ENCODE data around the gene RPS15. TPM values are rescaled to one million over a fixed set of nuclear protein-coding genes. Genes with fewer than 3 reads are reported as not detected.

Gene RPS15
- total and polyA plus RNA-seq, 2 of the 13 experiments (the other 11 are each of a cell fraction or from before 2014, with no cell fraction given): 695 to 1,411 TPM

GRCh38 chr19:1407528-1408299 is 30.5 kb upstream of the RPS15 start, which contains the start of gene DAZAP1:
TSS of gene DAZAP1 (plus strand) at chr19:1407586. CDS start at chr19:1407774, 188 bp downstream.
- ChIA-PET CTCF (ENCODE audit: low intra/inter-chr PET ratio, low total read pairs) (interaction anchor here (0.6 kb wide), 1 partner anchor 96 kb away, joined by 3 read pairs; no protein-coding TSS in a partner anchor), POLR2A (interaction anchor here (1.3 kb wide), 1 partner anchor 17 kb away, joined by 5 read pairs; no protein-coding TSS in a partner anchor)
- in situ Hi-C loops (cut with HindIII; ENCODE audit: extremely low pct_ligation_motif_present, low pct_unique_long_range_greater_than_20kb) (no loop called here), intact Hi-C loops (cut with micrococcal nuclease; ENCODE audit: unreplicated experiment) (no loop called here)
- Histone ChIP-seq H3K4me2 (ENCODE audit: low read depth, low read length) (peak within 1 kb of the TSS; percentile 99), H3K79me2 (ENCODE audit: insufficient read depth, low read length) (peaks cover 49% of the 10 kb centered on the region), H4K20me1 (ENCODE audit: insufficient read depth, low read length) (peaks cover 41% of the 10 kb centered on the region), H3K9me3 (ENCODE audit: low read length) (no peaks in the 10 kb centered on the region), H3K36me3 (replicated peaks in 1 of 2; ENCODE audit: control insufficient read depth in 1 of 2, insufficient read depth in 2 of 2, low read length in 2 of 2) (peaks cover 3 to 17% of the 10 kb centered on the region in 2 experiments; a peak in 4 of 5 replicates), H3K9ac (ENCODE audit: insufficient read depth, low read depth, low read length) (peak within 1 kb of the TSS; percentile 96), H3K4me1 (ENCODE audit: insufficient read depth, low read length) (peaks cover 58% of the 10 kb centered on the region), H3K27ac (ENCODE audit: extremely low read length, insufficient read depth, low read length) (peak within 1 kb of the TSS; percentile 91), H3K27me3 (ENCODE audit: control insufficient read depth in 1 of 2, insufficient read depth in 2 of 2, low read length in 2 of 2) (no peaks in the 10 kb centered on the region; a peak in 2 of 5 replicates), H3K4me3 (replicated peaks in 1 of 3; ENCODE audit: insufficient read depth in 1 of 3, low read depth in 2 of 3, low read length in 3 of 3) (peak within 1 kb of the TSS; percentile 88 to 95 (median 90)), H2AFZ (ENCODE audit: low read length) (no peak within 1 kb of the TSS)
- TSS peak; percentile 57 for BruUV-seq (replicated peaks)
- no peak for ATAC-seq
- FAIRE-seq: no peak
- DNase-seq (ENCODE audit: low spot score): no peak
- WGBS (ENCODE audit: low lambda C conversion rate): no CpG with 5 or more reads among the region's 121 CpGs
- TF ChIP-seq BATF2 (CRISPR knock-in tag; IDR thresholded peaks at IDR 0.05) (no peak), KDM6A (CRISPR knock-in tag; IDR thresholded peaks at IDR 0.05; ENCODE audit: low read depth) (no peak), HIVEP1 (CRISPR knock-in tag; IDR thresholded peaks at IDR 0.05) (no peak), ZSCAN20 (CRISPR knock-in tag; IDR thresholded peaks at IDR 0.05; ENCODE audit: borderline replicate concordance) (peak; percentile 18; the same call in 1 of the 2 replicates), PHB2 (IDR thresholded peaks at IDR 0.05; ENCODE audit: partially characterized antibody) (no peak), PTBP1 (IDR thresholded peaks at IDR 0.05; ENCODE audit: low read depth, low read length, poor library complexity, severe bottlenecking) (no peak), ZNF792 (CRISPR knock-in tag; IDR thresholded peaks at IDR 0.05) (no peak), GZF1 (CRISPR knock-in tag; IDR thresholded peaks at IDR 0.05) (no peak)
- TF ChIP-seq, protein P1, sequence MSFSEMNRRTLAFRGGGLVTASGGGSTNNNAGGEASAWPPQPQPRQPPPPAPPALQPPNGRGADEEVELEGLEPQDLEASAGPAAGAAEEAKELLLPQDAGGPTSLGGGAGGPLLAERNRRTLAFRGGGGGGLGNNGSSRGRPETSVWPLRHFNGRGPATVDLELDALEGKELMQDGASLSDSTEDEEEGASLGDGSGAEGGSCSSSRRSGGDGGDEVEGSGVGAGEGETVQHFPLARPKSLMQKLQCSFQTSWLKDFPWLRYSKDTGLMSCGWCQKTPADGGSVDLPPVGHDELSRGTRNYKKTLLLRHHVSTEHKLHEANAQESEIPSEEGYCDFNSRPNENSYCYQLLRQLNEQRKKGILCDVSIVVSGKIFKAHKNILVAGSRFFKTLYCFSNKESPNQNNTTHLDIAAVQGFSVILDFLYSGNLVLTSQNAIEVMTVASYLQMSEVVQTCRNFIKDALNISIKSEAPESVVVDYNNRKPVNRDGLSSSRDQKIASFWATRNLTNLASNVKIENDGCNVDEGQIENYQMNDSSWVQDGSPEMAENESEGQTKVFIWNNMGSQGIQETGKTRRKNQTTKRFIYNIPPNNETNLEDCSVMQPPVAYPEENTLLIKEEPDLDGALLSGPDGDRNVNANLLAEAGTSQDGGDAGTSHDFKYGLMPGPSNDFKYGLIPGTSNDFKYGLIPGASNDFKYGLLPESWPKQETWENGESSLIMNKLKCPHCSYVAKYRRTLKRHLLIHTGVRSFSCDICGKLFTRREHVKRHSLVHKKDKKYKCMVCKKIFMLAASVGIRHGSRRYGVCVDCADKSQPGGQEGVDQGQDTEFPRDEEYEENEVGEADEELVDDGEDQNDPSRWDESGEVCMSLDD (CRISPR knock-in tag; IDR thresholded peaks at IDR 0.05; ENCODE audit: borderline replicate concordance): no peak
- TF ChIP-seq, protein P2, sequence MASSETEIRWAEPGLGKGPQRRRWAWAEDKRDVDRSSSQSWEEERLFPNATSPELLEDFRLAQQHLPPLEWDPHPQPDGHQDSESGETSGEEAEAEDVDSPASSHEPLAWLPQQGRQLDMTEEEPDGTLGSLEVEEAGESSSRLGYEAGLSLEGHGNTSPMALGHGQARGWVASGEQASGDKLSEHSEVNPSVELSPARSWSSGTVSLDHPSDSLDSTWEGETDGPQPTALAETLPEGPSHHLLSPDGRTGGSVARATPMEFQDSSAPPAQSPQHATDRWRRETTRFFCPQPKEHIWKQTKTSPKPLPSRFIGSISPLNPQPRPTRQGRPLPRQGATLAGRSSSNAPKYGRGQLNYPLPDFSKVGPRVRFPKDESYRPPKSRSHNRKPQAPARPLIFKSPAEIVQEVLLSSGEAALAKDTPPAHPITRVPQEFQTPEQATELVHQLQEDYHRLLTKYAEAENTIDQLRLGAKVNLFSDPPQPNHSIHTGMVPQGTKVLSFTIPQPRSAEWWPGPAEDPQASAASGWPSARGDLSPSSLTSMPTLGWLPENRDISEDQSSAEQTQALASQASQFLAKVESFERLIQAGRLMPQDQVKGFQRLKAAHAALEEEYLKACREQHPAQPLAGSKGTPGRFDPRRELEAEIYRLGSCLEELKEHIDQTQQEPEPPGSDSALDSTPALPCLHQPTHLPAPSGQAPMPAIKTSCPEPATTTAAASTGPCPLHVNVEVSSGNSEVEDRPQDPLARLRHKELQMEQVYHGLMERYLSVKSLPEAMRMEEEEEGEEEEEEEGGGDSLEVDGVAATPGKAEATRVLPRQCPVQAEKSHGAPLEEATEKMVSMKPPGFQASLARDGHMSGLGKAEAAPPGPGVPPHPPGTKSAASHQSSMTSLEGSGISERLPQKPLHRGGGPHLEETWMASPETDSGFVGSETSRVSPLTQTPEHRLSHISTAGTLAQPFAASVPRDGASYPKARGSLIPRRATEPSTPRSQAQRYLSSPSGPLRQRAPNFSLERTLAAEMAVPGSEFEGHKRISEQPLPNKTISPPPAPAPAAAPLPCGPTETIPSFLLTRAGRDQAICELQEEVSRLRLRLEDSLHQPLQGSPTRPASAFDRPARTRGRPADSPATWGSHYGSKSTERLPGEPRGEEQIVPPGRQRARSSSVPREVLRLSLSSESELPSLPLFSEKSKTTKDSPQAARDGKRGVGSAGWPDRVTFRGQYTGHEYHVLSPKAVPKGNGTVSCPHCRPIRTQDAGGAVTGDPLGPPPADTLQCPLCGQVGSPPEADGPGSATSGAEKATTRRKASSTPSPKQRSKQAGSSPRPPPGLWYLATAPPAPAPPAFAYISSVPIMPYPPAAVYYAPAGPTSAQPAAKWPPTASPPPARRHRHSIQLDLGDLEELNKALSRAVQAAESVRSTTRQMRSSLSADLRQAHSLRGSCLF (CRISPR knock-in tag; IDR thresholded peaks at IDR 0.05; ENCODE audit: borderline replicate concordance): no peak
- TF ChIP-seq, protein P3, sequence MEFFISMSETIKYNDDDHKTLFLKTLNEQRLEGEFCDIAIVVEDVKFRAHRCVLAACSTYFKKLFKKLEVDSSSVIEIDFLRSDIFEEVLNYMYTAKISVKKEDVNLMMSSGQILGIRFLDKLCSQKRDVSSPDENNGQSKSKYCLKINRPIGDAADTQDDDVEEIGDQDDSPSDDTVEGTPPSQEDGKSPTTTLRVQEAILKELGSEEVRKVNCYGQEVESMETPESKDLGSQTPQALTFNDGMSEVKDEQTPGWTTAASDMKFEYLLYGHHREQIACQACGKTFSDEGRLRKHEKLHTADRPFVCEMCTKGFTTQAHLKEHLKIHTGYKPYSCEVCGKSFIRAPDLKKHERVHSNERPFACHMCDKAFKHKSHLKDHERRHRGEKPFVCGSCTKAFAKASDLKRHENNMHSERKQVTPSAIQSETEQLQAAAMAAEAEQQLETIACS (CRISPR knock-in tag; IDR thresholded peaks at IDR 0.05): 0 out of 2 replicates have a peak, but pooled peaks have one; percentile 1
- TF ChIP-seq, protein P4, sequence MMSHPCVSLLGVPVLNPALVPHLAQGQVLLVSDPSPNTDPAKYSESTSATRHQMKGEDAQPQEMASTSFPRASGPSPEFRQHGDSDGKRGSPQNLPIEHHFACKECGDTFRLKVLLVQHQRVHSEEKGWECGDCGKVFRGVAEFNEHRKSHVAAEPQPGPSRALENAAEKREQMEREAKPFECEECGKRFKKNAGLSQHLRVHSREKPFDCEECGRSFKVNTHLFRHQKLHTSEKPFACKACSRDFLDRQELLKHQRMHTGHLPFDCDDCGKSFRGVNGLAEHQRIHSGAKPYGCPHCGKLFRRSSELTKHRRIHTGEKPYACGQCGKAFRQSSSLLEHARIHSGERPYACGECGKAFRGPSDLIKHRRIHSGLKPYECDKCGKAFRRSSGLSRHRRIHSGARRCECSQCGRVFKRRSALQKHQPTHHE (CRISPR knock-in tag; IDR thresholded peaks at IDR 0.05; ENCODE audit: borderline replicate concordance): 0 out of 2 replicates have a peak, but pooled peaks have one; percentile 23
